Esophagus muscularis mucosa (tissue), 4 donors: ENCODE measurements around the gene ANKRD12. TPM values are rescaled to one million over a fixed set of nuclear protein-coding genes. Genes with fewer than 3 reads are reported as not detected.

Experiments used
- DNase-seq: peaks from one replicate; pipeline ENCODE4 v3.0.0-alpha.2; 2017; ENCODE audit errors: extremely low spot score
- H3K27ac ChIP-seq, 4 donors: fragments of 200-600 bp; sonication (generic); replicated peaks in 1 of 4; 1 replicate in 3 of 4; 2 replicates in 1 of 4; pipeline ENCODE4 v1.5.1; 2016 to 2019; ENCODE audit warnings: mild to moderate bottlenecking in 1 of 4
- H3K27me3 ChIP-seq, 4 donors: fragments of 200-600 bp; sonication (generic); one replicate each; pipeline versions ENCODE4 v1.5.1 to v1.6.0; 2016 to 2019
- H3K36me3 ChIP-seq, 4 donors: fragments of 200-600 bp; sonication (generic); one replicate each; pipeline ENCODE4 v1.5.1; 2016 to 2019
- H3K4me1 ChIP-seq, 4 donors: fragments of 200-600 bp; sonication (generic); one replicate each; pipeline ENCODE4 v1.5.1; 2016 to 2019
- H3K4me3 ChIP-seq, 4 donors: fragments of 200-600 bp; sonication (generic); 1 replicate in 2 of 4; 2 replicates in 2 of 4; pipeline ENCODE4 v1.5.1; 2016 to 2019; ENCODE audit warnings: mild to moderate bottlenecking in 4 of 4, moderate library complexity in 1 of 4
- H3K9me3 ChIP-seq, 4 donors: fragments of 200-600 bp; sonication (generic); 1 replicate in 3 of 4; 2 replicates in 1 of 4; pipeline ENCODE4 v1.5.1; 2016 to 2019
- CTCF ChIP-seq, 3 experiments: fragments of 200-600 bp in 2 of 3; fragments of 450-650 bp in 1 of 3; sonication (generic) in 2 of 3; IDR thresholded peaks; one replicate each; pipeline ENCODE4 v1.5.1; 2017 to 2019; ENCODE audit warnings: antibody characterized with exemption in 3 of 3, mild to moderate bottlenecking in 2 of 3, moderate library complexity in 1 of 3
- EP300 ChIP-seq: sonication (generic); formaldehyde crosslinking; IDR thresholded peaks from one replicate; pipeline ENCODE4 v1.6.1; 2017; ENCODE audit warnings: antibody characterized with exemption
- POLR2A ChIP-seq: fragments of 450-650 bp; IDR thresholded peaks from one replicate; pipeline ENCODE4 v1.6.1; 2017; ENCODE audit warnings: antibody characterized with exemption, moderate library complexity, mild to moderate bottlenecking, low read depth
- POLR2AphosphoS5 ChIP-seq, 2 donors: sonication (generic); formaldehyde crosslinking; IDR thresholded peaks; one replicate each; pipeline ENCODE4 v1.6.1; 2017; ENCODE audit warnings: antibody characterized with exemption in 2 of 2
- WGBS: methylation state at CpG from one replicate; pipeline ENCODE4 v1.1.5; 2018; 5-methylcytosine and 5-hydroxymethylcytosine counted together
- intact Hi-C: fragments of 100-400 bp; cut with DNase I; formaldehyde crosslinking; loops from one replicate; pipeline ENCODE4 v1.15.1; 2023
- total RNA-seq, 4 donors: library from RNA; depleted of rRNA; stranded (reverse); fragments of >200 nt; gene quantifications; one replicate each; pipeline versions ENCODE4 v1.1.0 to v1.2.1, GENCODE V29; 2016

Gene ANKRD12
- total RNA-seq, 4 donors from 2014 or later: 65.2 to 108 (median 92.9) TPM

GRCh38 chr18:9172506-9173127, 36.0 kb downstream of the ANKRD12 start:
- no peaks in the 10 kb centered on the region for H3K27me3 ChIP-seq
- H3K4me3 ChIP-seq: no peak overlapping the region
- no peak for TF ChIP-seq EP300
- intact Hi-C loops: no loop called here
- WGBS: 89% methylated on average over 4 of the region's 4 CpGs
- no peaks in the 10 kb centered on the region for H3K9me3 ChIP-seq
- DNase-seq: no peak
- H3K36me3 ChIP-seq: no peaks in the 10 kb centered on the region
- H3K27ac ChIP-seq: no peak overlapping the region
- H3K4me1 ChIP-seq: peaks cover 33 to 53% (median 45%) of the 10 kb centered on the region in 4 donors

- no peak for TF ChIP-seq POLR2A
- TF ChIP-seq POLR2AphosphoS5 (IDR thresholded peaks at IDR 0.05): no peak
- TF ChIP-seq EP300: no peak
- TF ChIP-seq CTCF (IDR thresholded peaks at IDR 0.05): no peak
- no peak for DNase-seq
- WGBS: 88% methylated on average over 4 of the region's 6 CpGs
These were observed 37.2 kb downstream of the ANKRD12 start for GRCh38 chr18:9173770-9174233.

GRCh38 chr18:9174302-9174701, 37.7 kb downstream of the ANKRD12 start:
- H3K27ac ChIP-seq: no peak overlapping the region
- H3K36me3 ChIP-seq: no peaks in the 10 kb centered on the region
- H3K9me3 ChIP-seq: no peaks in the 10 kb centered on the region
- intact Hi-C loops: no loop called here
- DNase-seq: no peak
- WGBS: 45% methylated on average over 4 of the region's 4 CpGs
- H3K4me3 ChIP-seq: no peak overlapping the region
- peaks cover 37 to 69% (median 53%) of the 10 kb centered on the region in 4 donors for H3K4me1 ChIP-seq
- H3K27me3 ChIP-seq: no peaks in the 10 kb centered on the region
- no peak for TF ChIP-seq CTCF (IDR thresholded peaks at IDR 0.05)
- no peak for TF ChIP-seq POLR2A
- no peak for TF ChIP-seq POLR2AphosphoS5 (IDR thresholded peaks at IDR 0.05)
- TF ChIP-seq EP300: no peak

More at GRCh38 chr18:9173770-9174233, 37.2 kb downstream of the ANKRD12 start:
- no peaks in the 10 kb centered on the region for H3K36me3 ChIP-seq
- H3K4me3 ChIP-seq: no peak overlapping the region
- H3K9me3 ChIP-seq: no peaks in the 10 kb centered on the region
- H3K27me3 ChIP-seq: no peaks in the 10 kb centered on the region
- intact Hi-C loops: no loop called here
- no peak overlapping the region for H3K27ac ChIP-seq
- peaks cover 37 to 65% (median 52%) of the 10 kb centered on the region in 4 donors for H3K4me1 ChIP-seq

- Histone ChIP-seq H3K4me1 (peaks cover 37 to 74% (median 59%) of the 10 kb centered on the region in 4 donors), H3K27me3 (no peaks in the 10 kb centered on the region), H3K4me3 (no peak overlapping the region), H3K27ac (no peak overlapping the region), H3K36me3 (no peaks in the 10 kb centered on the region), H3K9me3 (no peaks in the 10 kb centered on the region)
- WGBS: 83% methylated on average over 1 of the region's 1 CpG
- no peak for TF ChIP-seq CTCF (IDR thresholded peaks at IDR 0.05)
- TF ChIP-seq POLR2A: no peak
- no peak for TF ChIP-seq EP300
- no peak for TF ChIP-seq POLR2AphosphoS5 (IDR thresholded peaks at IDR 0.05)
- DNase-seq: no peak
- intact Hi-C loops: no loop called here
These were observed 38.5 kb downstream of the ANKRD12 start for GRCh38 chr18:9175115-9175514.

- Histone ChIP-seq H3K27ac (peak overlapping the region in 1 of 4 donors; percentile 19), H3K4me3 (no peak overlapping the region), H3K36me3 (no peaks in the 10 kb centered on the region), H3K27me3 (no peaks in the 10 kb centered on the region), H3K9me3 (no peaks in the 10 kb centered on the region), H3K4me1 (peaks cover 37 to 87% (median 74%) of the 10 kb centered on the region in 4 donors)
- intact Hi-C loops: no loop called here
- DNase-seq: no peak
- TF ChIP-seq POLR2AphosphoS5 (IDR thresholded peaks at IDR 0.05) (no peak), CTCF (IDR thresholded peaks at IDR 0.05) (no peak), POLR2A (no peak), EP300 (no peak)
- 80% methylated on average over 6 of the region's 6 CpGs for WGBS
These were observed 40.5 kb downstream of the ANKRD12 start for GRCh38 chr18:9177031-9177430.
